Occipital lobe (tissue), 2 donors: ENCODE data around the gene EIF3L. TPM values are rescaled to one million over a fixed set of nuclear protein-coding genes. Genes with fewer than 3 reads are reported as not detected.
A peak's percentile ranks its signal among the peaks of the same experiment; 100 is the strongest.

Experiments used
- DNase-seq: peaks from one replicate; lab custom pipeline; 2025; lab: John Stamatoyannopoulos, UW
- total RNA-seq: library from RNA; depleted of rRNA; stranded (reverse); fragments of >200 nt; gene quantifications from one replicate; pipeline ENCODE4 v1.2.3, GENCODE V29; 2014

Gene EIF3L
- total RNA-seq, 1 donor from 2014 or later = 702 TPM

DNA sequence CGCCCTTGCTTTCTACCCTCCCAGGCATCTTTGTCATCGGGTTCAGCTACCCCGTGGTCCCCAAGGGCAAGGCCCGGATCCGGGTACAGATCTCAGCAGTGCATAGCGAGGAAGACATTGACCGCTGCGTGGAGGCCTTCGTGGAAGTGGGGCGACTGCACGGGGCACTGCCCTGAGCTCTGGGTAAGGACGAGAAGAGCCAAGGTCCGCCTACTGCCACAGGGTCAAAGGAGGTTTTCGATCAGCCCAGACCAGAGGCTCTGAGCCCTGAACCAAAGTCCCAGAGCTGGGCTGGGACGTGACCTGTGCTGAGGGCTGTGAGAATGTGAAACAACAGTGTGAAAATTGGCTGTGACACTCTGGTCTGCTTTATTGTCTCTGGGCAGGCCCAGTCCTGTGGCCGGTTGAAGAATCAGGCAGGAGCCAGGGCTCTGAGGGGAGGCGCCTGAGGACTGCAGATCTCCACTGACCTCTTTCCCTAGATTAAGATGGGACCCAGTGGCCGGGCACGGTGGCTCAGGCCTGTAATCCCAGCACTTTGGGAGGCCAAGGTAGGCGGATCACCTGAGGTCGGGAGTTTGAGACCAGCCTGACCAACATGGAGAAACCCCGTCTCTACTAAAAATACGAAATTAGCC is 32.6 kb upstream of the EIF3L start:
- no peak for DNase-seq

DNA sequence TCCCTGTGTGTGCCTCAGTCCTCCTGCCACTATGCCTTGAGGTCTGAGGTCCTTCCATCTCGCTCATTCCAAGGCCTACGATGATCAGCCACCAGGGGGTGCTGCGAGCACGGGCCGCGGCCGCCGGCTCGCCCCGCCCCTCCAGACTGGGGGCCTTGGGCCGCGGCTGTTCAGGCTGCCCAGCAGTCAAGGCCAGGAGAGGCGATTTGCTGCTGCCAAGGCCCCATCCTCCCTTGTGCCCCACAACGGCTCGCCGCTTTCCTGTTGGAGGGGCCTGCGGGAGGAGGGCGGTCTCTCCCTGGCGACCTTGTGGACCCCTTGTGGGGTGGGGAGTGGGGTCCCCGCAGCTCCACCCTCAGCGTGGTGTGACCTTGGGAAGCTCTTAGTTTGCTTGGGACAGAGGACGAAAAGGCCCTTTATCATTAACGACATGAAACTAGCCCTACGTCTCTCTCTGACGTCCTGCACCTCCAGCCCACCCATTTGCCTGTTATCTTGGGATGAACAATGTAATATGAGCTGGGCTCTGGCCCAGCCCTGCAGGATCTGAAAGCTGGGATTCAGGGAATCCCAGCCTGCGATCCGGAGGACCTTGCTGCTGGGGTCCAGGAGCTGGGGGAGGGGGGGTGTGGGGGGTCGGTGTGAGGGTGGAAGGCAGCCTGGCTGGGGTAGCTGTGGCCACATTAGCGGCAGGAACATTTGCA is 31.4 kb upstream of the EIF3L start:
- peak; percentile 72 for DNase-seq

DNA sequence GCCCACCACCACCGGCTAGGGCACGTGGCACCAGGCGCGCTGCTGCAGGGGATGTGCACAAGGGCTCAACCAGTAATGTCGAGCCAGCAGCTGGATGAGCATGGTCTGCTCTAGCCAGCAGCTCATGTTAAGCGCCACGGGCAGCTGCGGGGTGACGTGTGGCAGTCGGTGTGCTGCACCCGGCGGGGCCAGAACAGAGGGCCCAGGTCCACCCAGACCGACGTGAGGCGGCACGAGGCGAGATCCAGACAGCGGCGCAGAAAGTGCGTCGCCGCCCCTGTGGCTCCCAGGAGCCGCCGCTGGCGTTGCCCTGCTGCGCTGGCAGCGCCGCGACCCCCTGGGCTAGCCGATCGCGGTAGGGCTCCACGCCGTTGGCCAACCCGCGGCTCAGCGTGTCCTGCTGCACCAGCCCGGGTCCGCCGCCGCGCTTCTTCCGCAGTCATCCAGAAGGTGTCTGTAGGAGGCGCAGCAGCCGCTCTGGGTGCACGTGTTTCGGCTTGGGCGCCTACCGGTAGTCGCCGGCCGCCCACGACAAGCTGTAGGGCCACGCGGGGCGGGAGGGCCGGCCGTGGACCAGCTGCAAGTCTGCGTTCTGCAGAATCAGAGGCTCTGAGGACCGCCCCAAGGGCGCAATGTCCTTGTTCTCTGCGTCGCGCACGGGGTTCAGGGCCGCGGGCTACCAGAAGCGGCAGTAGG is 30.7 kb upstream of the EIF3L start:
- DNase-seq = peak; percentile 38

DNA sequence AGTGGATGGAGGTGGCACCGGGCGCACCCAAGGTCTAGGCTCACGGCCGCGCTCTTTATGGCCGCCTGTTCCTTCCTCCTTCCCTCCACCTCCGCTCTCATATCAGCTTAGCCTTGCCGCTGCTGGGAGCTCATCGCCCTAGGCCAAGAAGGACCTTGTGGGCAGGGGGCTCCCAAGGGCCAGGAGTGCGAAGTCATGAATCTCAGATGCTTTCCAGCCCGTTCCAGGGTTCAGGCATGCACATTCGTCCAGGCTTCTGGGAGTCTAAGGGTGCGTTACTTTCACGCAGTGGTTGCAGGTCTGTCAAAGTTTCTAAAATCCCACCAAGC is 30.1 kb upstream of the EIF3L start:
- no peak for DNase-seq

DNA sequence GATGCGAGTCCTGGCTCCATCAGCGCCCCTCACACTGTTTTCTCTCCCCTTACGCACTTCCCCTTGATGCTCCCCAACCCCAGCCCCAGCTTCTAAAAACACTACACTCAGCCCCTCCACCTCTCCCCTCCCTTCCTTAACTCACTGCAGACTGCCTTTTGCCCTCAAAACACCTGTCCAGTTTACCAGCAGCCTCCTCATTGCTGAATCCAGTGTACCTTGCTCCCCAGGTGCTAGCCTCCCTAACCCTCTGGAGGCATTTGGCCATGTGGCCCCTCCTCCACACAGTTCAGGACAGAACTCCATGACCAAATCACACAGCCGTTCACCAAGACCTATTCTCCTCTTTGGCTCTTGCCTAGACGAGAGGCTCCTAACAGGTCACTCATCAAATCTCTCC is 28.9 kb upstream of the EIF3L start:
- no peak for DNase-seq

DNA sequence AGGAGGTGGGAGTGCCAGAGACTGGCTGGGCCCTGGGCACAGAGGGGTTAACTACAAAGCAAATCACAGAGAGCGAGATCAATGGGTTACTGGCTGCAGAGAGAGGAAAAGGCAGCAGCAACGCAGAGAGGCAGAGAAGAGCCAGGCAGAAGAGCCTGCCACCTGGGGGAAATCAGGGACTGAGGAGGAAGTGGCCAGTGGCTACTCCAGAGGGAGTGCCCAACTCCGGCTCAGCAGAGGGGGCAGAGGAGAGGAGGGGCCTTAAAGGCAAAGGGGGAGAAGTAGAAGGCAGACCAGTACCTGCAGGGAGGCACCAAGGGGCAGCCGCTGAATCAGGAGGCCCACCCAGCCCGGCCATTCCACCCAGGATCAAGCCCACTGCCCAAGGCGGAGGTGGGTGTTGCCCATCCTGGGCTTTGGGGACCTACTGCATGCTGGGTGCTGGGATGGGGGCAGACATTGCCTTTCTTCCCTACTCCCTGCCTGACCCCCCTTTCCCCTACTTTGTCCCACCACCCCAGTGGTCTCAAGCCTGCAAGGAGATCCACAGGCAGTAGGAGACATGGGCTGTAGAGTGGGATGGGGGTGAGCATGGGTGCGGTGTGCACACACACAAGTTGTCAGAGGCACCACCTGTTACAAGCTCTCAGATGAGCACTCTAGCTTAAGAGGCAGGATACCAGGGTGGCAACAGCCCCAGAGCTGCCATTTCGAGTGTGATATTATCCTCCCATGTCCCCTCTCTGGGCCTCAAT is 27.0 kb upstream of the EIF3L start:
- no peak for DNase-seq

DNA sequence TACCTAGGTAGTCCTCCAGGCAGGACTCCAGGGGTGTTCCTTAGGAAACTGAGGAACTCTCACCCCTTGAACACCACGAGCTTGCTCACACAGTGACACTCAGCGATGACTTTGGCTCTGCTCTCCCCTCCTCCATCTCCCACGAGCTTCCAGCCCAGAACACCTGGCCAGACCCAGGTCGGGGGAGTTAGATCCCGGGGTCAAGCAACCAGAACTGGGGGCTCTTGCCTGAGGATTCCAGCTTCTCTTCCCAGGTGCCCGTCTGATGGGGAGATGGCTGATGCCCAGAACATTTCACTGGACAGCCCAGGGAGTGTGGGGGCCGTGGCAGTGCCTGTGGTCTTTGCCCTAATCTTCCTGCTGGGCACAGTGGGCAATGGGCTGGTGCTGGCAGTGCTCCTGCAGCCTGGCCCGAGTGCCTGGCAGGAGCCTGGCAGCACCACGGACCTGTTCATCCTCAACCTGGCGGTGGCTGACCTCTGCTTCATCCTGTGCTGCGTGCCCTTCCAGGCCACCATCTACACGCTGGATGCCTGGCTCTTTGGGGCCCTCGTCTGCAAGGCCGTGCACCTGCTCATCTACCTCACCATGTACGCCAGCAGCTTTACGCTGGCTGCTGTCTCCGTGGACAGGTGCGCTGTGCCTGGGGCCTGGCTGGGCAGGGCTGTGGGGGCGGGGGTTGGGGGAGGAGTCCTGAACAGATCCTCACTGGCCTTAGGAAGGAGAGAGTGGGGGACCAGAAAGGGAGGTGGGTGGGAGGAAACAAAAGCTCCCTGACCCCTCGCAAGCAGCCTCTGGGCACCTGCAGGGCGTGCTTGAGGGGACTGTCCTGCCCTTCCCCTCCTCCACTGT is 25.9 kb upstream of the EIF3L start, which contains the start of gene GALR3:
Gene GALR3 (plus strand): TSS at position 249 of the 852 bp plus-strand sequence. CDS start 25 bp downstream, at position 274.
- DNase-seq = no peak

DNA sequence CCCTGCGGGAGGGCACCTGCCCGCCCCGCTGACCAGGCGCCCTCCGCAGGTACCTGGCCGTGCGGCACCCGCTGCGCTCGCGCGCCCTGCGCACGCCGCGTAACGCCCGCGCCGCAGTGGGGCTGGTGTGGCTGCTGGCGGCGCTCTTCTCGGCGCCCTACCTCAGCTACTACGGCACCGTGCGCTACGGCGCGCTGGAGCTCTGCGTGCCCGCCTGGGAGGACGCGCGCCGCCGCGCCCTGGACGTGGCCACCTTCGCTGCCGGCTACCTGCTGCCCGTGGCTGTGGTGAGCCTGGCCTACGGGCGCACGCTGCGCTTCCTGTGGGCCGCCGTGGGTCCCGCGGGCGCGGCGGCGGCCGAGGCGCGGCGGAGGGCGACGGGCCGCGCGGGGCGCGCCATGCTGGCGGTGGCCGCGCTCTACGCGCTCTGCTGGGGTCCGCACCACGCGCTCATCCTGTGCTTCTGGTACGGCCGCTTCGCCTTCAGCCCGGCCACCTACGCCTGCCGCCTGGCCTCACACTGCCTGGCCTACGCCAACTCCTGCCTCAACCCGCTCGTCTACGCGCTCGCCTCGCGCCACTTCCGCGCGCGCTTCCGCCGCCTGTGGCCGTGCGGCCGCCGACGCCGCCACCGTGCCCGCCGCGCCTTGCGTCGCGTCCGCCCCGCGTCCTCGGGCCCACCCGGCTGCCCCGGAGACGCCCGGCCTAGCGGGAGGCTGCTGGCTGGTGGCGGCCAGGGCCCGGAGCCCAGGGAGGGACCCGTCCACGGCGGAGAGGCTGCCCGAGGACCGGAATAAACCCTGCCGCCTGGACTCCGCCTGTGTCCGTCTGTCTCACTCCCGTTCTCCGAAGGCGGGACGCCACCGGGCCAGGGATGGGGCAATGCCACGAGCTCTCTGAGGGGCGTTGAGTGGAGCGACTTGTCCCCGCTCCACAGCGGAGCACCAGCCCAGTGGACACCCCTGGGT is 24.3 kb upstream of the EIF3L start:
- no peak for DNase-seq

DNA sequence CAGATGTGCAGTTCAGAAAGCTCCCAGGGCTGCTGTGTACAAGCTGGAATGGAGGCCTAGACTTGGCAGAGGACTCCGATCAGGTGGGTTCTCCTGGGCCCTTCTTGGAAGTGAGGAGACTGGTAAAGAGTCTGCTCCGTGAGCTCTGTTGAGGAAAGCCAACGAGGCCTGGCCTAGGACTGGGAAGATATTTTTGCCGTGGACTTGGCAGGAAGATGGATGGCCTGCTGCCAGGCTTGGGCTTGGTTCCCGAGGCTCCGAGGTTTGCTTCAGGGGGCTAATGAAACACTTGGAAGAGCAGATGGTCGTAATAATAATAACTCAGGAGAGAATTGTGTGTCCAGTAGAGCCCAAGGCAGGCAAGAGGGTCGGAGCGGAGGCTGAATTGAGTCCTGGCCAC is 22.2 kb upstream of the EIF3L start:
- DNase-seq = no peak

DNA sequence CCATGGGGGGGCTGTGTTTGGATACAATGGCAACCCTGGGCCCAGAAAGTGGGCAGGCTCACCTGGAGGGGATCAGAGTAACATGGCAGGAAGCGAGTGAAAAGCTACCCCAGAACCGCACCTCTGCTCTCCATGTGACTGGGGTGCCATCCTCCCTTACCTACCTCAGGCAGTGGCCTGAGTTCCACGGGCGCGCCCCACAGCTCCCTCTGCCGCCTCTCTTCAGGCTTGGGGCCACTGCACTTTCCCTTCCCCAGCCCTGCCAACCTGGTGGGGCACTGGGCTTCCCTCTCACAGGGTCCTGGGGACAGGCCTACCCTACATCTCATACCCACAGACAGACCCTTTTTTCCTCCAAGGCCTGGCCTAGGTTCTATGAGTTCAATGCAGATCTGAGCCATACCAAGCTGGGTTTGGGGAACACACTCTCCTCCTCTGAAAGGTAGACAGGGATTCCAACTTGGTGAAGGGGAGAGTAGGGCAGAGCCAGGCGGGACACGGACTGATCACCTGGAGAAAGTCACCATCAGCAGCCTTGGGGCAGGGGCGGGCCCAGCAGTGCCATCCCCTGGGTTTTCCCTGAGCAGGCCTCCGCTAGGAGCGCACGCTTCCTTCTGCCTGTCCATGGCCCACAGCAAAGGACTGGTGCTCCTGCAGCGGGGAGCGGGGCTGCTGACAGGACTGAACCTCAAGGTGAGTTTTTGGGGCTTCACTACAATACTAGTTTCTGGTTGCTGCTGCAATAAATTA is 19.0 kb upstream of the EIF3L start:
- no peak for DNase-seq

DNA sequence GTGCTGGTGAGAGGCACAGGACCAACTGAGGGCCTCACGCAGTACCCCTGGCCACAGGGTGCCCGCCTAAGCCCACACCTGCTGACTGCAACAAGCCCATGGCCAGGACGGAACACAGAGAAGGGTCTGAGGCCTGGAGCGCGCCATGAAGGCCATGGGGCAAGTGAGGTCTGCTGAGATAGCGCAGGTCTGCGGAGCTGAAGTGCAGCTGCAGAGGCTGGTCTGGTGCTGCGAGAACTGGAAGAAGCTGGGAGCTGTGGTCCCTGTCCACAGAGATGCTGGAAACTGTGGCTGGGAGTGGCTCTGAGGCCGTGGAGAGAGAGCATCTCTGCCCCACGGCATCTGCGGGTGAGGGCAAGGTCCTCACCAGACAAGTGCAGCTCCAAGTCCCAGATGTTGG is 17.7 kb upstream of the EIF3L start:
- DNase-seq = no peak

DNA sequence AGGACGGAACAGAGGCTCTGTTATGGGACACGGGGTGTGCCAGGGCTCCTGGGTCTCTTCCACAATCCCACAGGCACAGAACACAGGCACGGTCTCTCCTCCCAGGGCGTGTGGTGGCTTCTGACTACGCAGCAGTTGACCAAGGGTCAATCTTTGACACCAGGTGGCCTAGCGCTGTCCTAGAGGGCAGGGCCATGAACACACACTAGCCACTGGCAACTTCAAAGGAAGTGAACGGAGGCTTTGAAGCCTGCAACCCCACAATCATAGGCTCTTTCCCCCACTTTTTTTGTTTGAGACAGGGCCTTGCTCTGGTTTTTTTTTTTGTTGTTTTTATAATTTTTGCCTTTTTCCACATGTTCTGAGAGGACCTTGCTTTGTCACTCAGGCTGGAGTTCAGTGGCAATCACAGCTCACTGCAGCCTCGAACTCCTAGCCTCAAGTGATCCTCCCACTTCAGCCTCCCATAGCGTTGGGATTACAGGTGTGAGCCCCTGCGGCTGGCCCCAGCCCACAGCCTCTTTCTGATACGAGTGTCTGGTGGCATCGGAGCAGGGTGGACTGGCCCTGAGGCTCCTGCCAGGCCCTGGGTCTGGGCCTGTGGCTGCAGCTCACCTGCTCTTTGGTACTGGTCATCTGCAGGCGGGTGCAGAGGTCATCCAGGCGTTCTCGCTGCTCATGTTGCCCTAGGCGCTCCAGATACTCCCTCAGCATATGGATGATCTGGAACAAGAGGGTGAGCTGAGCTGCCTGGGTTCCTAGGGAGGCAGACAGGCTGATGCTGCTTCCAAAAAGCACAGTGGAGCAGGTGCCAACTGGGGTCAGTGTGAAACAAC is 17.0 kb upstream of the EIF3L start:
- DNase-seq = no peak

DNA sequence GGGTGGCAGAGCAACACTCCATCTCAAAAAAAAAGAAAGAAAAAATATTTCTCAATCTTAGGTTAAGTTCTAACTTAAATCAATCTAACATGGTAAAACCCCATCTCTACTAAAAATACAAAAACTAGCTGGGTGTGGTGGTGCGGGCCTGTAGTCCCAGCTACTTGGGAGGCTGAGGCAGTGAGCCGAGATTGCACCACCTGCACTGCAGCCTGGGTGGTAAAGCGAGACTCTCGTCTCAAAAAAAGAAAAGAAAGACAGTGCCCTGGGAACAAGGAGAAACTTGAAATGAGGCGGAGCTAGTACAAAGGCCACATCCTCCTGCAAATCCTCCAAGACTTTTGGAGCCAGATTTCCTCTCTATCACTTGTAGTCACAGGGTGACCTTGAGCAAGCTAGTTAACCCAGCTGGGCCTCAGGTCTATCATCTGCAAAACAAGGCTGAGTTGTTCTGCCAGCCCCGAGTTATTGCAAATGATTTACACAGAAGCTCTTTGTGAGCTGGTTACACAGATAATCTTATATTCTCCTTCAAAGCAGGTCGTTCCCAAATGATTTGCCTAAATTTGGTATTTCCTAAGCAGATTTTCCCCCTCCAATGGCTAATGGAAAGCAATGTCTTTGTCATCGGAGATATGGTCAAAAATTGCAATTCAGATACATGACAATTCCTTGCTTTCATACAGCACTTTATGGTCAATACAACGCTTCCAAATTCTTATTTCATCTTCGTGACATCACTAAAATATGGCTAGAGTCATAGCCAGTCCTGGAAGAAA is 7.0 kb upstream of the EIF3L start:
- DNase-seq = no peak

DNA sequence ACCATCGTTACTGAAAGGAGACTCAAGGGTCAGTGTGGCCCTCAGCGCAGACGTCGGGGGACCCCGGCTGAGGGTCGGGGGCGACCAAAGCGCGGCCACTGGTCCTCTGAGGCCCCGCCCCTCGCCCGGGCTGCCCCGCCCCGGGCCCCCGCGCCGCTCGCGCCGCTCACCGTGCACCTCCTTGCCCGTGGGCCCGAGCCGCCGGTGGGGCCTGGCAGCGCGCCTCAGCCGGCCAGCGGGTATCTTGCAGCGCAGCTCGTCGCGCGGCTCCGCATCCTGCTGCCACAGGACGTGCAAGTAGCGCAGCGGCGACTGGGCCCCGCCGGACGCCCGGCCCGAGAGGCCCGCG is 5.5 kb upstream of the EIF3L start:
- DNase-seq = no peak

DNA sequence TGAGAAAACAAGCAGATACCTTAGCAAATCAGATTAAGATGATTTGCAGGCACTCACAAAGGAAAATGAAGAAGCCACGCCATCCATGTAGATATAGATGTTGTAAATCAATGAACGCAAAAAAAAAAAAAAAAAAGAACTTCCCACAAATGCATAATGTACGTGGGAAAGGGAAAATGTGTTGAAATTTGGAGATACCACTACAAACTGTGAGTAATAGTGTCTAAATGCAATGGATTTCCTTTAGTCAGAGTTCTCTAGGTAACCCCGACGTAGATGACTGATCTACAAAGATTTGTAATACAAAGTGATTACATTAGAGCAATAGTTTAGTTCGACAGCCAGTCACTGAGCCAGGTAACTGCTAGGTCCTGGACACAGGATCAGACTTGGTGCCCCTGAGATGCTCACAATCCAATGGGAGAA is 4.3 kb upstream of the EIF3L start:
- no peak for DNase-seq

DNA sequence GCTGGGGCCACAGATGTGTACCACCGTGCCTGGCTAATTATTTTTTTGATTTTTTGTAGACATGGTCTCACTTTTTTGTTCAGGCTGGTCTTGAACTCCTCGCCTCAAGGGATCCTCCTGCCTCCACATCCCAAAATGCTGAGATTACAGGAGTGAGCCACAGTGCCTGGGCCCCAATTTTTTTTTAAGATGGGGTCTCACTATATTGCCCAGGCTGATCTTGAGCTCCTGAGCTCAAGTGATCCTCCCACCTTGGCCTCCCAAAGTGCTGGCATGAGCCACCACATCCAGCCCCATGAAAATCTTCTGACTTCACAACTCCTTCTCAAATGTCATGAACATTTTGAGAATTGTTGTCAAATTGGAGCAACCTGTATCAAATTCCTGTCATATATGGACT is 2.8 kb upstream of the EIF3L start:
- DNase-seq = no peak

DNA sequence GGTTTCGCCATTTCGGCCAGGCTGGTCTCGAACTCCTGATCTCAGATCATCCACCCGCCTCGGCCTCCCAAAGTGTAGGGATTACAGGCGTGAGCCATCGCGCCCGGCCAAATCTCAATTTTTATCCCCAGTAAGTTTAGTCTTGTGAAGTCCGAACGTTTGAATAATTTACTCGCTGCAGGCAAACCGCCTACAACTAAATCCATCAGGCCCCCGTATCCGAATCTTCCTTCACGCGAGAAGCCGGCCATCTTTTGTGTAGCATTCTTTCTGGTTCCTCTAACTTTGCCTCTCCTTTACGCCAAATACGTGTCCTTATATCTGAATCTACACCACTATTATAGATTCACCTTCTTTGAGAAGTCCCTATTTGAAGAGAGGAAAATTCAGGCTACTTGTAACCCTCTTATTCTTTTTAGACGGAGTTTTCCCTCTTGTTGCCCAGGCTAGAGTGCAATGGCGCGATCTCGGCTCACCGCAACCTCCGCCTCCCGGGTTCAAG is 581 bp upstream of the EIF3L start:
- no peak for DNase-seq
